GM12801 (cell line): Measurements from ENCODE around the gene UGT2A3.

Experiments
- CTCF ChIP-seq: IDR thresholded peaks from one replicate; pipeline ENCODE4 v1.5.1; 2011; ENCODE audit warnings: control low read depth; ENCODE audit not compliant: insufficient read length; ENCODE audit errors: extremely low read depth

UGT2A3 gene

GRCh38 chr4:68951078-68951805 lies at the start of gene UGT2A3:
TSS of gene UGT2A3 (minus strand) at chr4:68951804. CDS start at chr4:68951760, 44 bp downstream.
- TF ChIP-seq CTCF = no peak

DNA sequence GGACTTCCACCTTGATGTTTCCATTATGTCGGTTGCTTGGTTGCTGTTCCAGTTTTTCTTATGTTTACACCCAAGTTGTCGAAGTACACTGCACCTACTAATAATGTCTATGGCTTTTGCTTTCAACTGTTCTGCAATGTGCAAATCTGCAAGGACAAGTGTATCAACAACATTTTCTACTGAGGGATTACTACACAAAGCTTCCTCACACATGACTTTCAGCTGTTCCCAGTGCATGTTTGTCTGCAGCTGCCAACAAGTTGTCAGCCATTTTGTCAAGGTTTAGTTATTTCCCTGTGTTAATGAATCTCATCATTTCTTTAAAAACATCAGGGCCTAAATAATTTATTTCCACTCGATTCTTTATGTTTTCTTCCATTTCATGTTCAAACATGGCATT lies 45.4 kb upstream of the UGT2A3 start:
- TF ChIP-seq CTCF = no peak

- no peak for TF ChIP-seq CTCF
Measured at GRCh38 chr4:68995292-68995691, 43.7 kb upstream of the UGT2A3 start.

- no peak for TF ChIP-seq CTCF
Measured at GRCh38 chr4:68987007-68987406, 35.4 kb upstream of the UGT2A3 start.

DNA sequence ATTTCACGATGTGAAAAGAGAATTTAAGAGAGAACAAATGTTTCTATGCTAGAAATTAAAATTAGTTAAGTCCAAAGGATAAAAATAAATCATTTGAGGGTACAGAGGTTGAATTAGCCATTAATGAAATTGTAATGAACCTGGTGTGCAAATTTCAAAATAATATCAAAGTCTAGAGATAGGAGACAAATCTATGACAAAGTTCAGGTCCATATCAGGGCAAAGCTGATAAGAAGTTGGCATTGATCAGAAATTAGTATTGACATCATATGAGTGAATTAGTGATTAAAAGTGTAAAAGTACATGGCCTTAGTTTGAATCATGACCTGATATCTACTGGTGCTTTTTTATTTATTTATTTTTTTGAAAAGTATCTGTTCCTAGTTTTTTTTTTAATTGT lies 33.8 kb upstream of the UGT2A3 start:
- TF ChIP-seq CTCF = no peak

DNA sequence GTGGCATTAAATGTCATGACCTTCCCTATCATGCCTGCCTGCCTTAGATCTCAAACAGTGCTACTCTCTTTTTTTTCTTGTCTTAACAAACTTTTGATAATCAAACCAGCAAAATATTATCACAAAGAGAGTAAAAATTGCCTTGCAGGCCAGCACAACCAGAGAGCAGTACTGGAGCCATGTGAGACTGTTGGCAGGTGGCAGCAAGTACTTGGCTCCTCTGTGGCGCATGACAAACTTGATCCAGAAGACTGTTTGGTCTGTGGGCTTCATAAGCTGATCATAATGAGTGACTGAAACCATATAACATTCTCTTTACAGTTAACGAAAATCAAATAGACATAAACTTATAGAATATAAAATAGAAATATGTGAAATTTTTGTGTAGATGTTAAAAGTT lies 33.3 kb upstream of the UGT2A3 start:
- no peak for TF ChIP-seq CTCF

DNA sequence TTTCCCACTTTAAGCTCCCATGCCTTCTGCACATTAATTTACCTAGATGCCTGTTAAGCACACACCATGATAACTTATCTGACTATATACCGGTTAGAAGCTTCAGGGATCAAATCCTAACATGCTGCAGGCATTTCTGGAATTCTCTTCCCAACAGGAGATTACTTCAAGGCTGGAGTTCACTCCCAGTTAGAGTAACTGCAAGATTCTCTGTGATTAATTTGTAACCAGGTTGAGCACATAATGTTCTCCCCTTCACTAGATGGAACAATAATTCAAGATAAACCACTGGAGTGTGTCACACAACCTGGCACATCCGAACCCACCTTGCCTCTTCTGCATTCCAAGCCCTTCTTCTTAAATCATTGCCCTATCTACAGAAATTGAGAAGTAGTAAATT lies 11.8 kb upstream of the UGT2A3 start:
- TF ChIP-seq CTCF = no peak

DNA sequence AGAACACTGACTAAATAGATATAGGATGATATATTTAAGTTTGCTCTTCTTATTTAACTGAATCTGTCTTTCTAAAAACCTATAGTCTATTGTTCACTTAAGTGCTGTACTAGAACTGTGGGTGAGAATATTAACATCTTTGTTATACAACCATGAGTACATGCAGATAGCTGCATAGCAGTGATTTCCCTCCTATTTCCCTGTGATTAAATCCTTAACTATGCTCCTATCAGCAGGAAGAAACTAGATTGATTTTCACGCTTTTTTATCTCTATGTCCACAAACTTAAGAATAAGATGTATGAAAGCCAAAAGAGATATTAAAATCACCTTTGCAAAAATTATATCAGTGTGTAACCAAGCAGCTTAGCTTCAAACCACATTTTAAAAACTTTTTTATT lies 11.3 kb upstream of the UGT2A3 start:
- TF ChIP-seq CTCF = no peak
